PC-9 (cell line): ENCODE results near the gene RYR3.

Source experiments
- EZH2 ChIP-seq: fragments of 200-600 bp; sonication (generic); IDR thresholded peaks from 2 replicates; pipeline ENCODE4 v1.8.0; 2017; ENCODE audit warnings: antibody characterized with exemption, low read depth
- TF ChIP-seq, protein P1 (sequence below): fragments of 200-600 bp; sonication (generic); conservative IDR thresholded peaks from 2 replicates; pipeline ENCODE4 v1.6.1; 2017; ENCODE audit warnings: mixed run types, antibody characterized with exemption, mild to moderate bottlenecking, moderate library complexity

DNA sequence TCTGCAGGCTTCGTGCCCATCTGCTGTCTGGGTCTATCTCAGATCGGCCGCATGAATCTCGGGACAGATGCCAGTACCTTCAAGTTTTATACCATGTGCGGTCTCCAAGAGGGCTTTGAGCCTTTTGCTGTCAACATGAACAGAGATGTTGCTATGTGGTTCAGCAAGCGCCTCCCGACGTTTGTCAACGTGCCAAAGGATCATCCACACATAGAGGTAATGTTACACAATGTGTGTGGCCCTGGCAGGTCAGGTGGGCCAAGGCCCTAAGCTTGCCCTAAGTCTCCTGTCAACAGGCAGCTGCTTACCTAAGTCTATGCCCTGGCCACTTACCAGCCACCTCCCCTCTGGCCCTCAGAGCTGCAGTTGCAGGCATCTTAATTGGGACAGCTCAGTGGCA lies 333.5 kb downstream of the RYR3 start:
- TF ChIP-seq EZH2, result no peak
- TF ChIP-seq, protein P1, sequence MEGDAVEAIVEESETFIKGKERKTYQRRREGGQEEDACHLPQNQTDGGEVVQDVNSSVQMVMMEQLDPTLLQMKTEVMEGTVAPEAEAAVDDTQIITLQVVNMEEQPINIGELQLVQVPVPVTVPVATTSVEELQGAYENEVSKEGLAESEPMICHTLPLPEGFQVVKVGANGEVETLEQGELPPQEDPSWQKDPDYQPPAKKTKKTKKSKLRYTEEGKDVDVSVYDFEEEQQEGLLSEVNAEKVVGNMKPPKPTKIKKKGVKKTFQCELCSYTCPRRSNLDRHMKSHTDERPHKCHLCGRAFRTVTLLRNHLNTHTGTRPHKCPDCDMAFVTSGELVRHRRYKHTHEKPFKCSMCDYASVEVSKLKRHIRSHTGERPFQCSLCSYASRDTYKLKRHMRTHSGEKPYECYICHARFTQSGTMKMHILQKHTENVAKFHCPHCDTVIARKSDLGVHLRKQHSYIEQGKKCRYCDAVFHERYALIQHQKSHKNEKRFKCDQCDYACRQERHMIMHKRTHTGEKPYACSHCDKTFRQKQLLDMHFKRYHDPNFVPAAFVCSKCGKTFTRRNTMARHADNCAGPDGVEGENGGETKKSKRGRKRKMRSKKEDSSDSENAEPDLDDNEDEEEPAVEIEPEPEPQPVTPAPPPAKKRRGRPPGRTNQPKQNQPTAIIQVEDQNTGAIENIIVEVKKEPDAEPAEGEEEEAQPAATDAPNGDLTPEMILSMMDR, result no peak
